Uterus (tissue), 2 donors: Measurements from ENCODE around the gene ST3GAL6.

ENCODE experiments used
- POLR2A ChIP-seq, 2 donors: fragments of 450-650 bp; IDR thresholded peaks; one replicate each; pipeline ENCODE4 v1.6.1; 2016; ENCODE audit warnings: antibody characterized with exemption in 2 of 2, mild to moderate bottlenecking in 1 of 2, moderate library complexity in 1 of 2
- TF ChIP-seq, protein P1 (sequence below), 4 experiments: fragments of 200-600 bp in 2 of 4; fragments of 450-650 bp in 2 of 4; sonication (generic) in 2 of 4; IDR thresholded peaks; one replicate each; pipeline ENCODE4 v1.5.1; 2016 to 2019; ENCODE audit warnings: antibody characterized with exemption in 4 of 4, mild to moderate bottlenecking in 2 of 4, moderate library complexity in 1 of 4

DNA sequence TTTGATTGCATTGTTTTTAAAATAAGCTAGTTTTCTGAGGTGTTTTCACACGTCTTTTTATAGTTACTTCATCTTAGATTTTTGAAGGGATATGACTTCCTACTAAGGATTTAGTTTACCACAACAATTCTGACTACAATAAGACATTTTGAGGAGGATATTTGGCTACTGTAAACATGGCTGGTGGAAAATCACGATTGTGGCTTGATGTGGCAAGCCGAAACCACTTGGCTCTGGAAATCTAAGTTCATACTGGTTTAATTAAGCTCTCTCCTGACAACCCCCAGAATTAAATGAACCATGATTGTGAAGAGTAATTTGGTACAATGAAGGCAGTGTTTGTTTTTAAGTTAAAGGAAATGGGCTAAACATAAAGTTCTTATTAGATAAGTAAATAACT lies 30.8 kb downstream of the ST3GAL6 start:
- TF ChIP-seq, protein P1, sequence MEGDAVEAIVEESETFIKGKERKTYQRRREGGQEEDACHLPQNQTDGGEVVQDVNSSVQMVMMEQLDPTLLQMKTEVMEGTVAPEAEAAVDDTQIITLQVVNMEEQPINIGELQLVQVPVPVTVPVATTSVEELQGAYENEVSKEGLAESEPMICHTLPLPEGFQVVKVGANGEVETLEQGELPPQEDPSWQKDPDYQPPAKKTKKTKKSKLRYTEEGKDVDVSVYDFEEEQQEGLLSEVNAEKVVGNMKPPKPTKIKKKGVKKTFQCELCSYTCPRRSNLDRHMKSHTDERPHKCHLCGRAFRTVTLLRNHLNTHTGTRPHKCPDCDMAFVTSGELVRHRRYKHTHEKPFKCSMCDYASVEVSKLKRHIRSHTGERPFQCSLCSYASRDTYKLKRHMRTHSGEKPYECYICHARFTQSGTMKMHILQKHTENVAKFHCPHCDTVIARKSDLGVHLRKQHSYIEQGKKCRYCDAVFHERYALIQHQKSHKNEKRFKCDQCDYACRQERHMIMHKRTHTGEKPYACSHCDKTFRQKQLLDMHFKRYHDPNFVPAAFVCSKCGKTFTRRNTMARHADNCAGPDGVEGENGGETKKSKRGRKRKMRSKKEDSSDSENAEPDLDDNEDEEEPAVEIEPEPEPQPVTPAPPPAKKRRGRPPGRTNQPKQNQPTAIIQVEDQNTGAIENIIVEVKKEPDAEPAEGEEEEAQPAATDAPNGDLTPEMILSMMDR (IDR thresholded peaks at IDR 0.05): no peak
- no peak for TF ChIP-seq POLR2A (IDR thresholded peaks at IDR 0.05)
